Activated naive CD8-positive, alpha-beta T cell treated with anti-CD3 and anti-CD28 coated beads, Interleukin-2, amount 50 U/mL, for 24 hours (primary cell): ENCODE data around the gene SLITRK3.
"Not testable (repeated sequence)": the region's sequence is repeated elsewhere in the genome, so short reads cannot be mapped to it uniquely, and the experiment has no call there.

Source experiments
- ATAC-seq: fragments of 150-1000 bp; cut with Tn5 transposase; one replicate; pipeline ENCODE4 v1.10.0; 2021
- DNase-seq: peaks from one replicate; pipeline ENCODE4 v3.0.0; 2021
- H3K27ac Mint-ChIP-seq: one replicate; pipeline ENCODE4 v1.8.0; 2021; ENCODE audit warnings: mild to moderate bottlenecking, mixed read lengths
- H3K27me3 Mint-ChIP-seq: one replicate; pipeline ENCODE4 v1.8.0; 2021; ENCODE audit warnings: mixed read lengths
- H3K36me3 Mint-ChIP-seq: one replicate; pipeline ENCODE4 v1.8.0; 2021; ENCODE audit warnings: low read depth, mixed read lengths
- H3K4me1 Mint-ChIP-seq: one replicate; pipeline ENCODE4 v1.8.0; 2021; ENCODE audit warnings: mixed read lengths
- H3K4me3 Mint-ChIP-seq: one replicate; pipeline ENCODE4 v1.8.0; 2021; ENCODE audit warnings: mild to moderate bottlenecking, moderate library complexity, mixed read lengths
- H3K9me3 Mint-ChIP-seq: one replicate; pipeline ENCODE4 v1.8.0; 2021; ENCODE audit warnings: mixed read lengths

Gene SLITRK3

DNA sequence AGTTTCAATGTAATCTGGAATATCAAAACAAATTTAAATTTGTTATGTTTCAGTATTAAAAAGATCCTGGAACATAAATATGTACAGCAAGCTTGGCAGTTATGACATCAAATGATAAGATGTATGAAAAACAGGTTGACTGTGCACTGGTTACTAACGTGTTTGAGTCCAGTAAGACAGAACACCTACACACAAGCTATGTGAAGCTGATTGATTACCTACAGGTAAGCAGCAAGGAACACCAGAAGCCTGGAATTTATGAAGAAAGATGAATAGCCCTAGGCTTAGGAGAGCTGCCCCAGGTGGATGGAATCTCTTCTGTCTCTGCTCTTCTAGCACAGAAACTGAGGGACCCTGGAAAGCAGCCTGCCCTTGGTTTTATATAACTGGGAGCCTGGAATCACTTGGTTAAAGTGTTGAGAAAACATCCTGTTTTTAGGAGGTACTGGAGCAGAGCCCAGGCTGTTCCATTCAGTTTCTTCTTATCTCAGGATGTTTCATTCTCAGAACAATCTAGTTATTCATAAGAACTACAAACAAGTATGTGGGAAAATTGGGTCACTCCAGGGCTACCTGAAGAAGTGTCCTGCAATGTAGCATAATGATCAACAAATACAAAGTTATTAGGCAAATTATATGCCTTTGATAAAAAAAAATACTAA, 36.3 kb downstream of the SLITRK3 start:
- ATAC-seq = no peak
- no peak for DNase-seq
- H3K4me1 Mint-ChIP-seq = no peaks in the 10 kb centered on the region
- H3K4me3 Mint-ChIP-seq = no peak overlapping the region
- no peaks in the 10 kb centered on the region for H3K27me3 Mint-ChIP-seq
- H3K36me3 Mint-ChIP-seq = no peaks in the 10 kb centered on the region
- peaks cover 5% of the 10 kb centered on the region for H3K9me3 Mint-ChIP-seq
- no peak overlapping the region for H3K27ac Mint-ChIP-seq

DNA sequence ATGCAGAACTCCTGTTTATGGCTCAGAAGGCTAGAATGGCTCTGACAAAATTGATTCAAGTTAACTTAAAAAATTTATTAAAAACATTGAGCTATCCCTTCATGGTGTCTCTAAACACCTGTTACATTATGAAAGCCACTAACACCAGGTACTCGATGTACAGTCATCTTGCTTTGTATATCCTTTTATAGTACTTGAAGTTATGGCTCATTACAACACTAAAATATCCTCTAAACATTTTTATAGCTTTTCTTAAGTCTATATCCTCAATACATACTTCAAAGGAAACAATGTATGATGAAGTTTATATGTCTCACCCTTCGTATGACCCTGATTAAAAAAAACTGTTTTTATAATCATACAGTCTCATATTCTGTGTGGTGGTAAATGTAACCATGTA, 38.2 kb downstream of the SLITRK3 start:
- H3K9me3 Mint-ChIP-seq = peaks cover 5% of the 10 kb centered on the region
- H3K27me3 Mint-ChIP-seq = no peaks in the 10 kb centered on the region
- DNase-seq (no peak), ATAC-seq (no peak)
- H3K4me1 Mint-ChIP-seq = no peaks in the 10 kb centered on the region
- H3K36me3 Mint-ChIP-seq = no peaks in the 10 kb centered on the region
- no peak overlapping the region for H3K27ac Mint-ChIP-seq
- no peak overlapping the region for H3K4me3 Mint-ChIP-seq

DNA sequence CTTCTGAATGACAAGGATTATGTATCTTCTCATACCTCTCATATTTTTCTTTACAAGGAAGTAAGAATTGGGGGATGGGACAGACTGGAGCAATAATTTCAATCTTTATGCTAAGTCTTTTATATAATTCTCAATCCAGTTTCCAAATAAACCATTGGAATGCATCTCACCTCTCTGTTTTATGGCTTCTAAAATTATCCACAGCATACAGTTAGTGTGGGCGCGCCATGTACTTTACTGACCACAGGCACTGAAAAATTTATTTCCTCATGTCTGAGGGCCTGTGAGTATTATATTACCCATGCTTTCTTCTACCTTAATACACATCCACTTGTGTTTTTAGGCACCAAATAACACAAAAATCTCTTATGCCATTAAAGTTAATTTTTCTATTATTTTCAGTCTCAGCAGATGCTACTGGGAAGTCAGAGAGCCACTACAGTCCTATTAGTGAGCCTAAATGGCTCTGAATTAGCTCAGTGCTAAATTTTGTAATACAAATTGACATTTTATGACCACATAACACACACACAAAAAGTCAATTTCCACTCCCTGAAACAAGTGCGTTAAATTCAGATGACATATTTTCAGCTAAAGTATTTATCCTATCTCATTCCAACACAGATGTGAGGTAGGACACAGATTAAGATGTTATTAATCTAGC, 39.3 kb downstream of the SLITRK3 start:
- Mint-ChIP-seq H3K27me3 (no peaks in the 10 kb centered on the region), H3K27ac (no peak overlapping the region), H3K4me1 (no peaks in the 10 kb centered on the region), H3K4me3 (no peak overlapping the region), H3K36me3 (no peaks in the 10 kb centered on the region), H3K9me3 (peaks cover 5% of the 10 kb centered on the region)
- ATAC-seq (no peak), DNase-seq (no peak)

DNA sequence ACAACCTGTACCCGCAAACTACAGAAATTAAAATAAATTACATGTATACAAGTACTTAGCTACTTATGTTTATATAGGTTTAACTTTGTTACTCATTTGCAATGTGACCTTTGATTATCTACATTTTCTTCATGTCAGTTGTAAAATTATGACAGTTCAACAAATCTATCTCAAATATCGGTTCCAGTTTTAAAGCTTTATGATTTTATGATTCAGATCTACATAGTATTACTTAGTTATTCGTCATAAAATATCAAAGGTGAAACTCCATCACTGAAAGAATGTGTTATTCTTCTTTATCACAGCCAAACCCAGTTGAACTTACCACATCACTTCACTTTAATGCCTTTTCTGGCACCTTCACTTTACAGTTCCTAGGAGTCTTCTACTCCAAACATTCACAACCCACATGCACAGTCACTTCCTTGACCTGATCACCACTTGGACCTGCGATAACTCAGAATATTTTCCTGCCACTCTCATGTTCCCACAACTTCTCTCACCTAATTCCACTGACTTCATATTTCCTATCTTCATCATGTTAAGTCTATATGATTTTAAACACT, 47.2 kb downstream of the SLITRK3 start:
- H3K27me3 Mint-ChIP-seq = no peaks in the 10 kb centered on the region
- H3K27ac Mint-ChIP-seq = no peak overlapping the region
- DNase-seq (no peak), ATAC-seq (no peak)
- peaks cover 5% of the 10 kb centered on the region for H3K9me3 Mint-ChIP-seq
- H3K4me3 Mint-ChIP-seq = no peak overlapping the region
- no peaks in the 10 kb centered on the region for H3K4me1 Mint-ChIP-seq
- no peaks in the 10 kb centered on the region for H3K36me3 Mint-ChIP-seq

DNA sequence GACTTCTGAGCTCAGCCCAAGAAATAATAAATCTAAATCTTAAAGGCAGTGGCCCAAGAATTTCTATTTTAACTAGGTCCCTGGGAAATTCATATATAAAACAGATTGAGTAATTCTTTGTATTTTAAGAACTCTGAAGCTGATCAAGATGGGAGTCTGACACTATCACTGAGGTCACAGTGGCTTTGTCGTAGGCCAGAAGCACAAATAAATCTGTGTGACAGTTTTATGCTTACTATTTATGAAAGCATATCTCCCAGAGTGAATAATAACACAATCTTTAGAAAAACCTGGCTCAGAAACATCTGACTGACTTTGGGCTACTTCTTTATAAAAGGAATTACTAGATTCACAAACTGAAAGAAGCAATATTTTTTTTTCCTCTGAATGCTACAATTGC, 51.9 kb downstream of the SLITRK3 start:
- Mint-ChIP-seq H3K36me3 (no peaks in the 10 kb centered on the region), H3K27ac (no peak overlapping the region), H3K9me3 (no peaks in the 10 kb centered on the region), H3K4me1 (no peaks in the 10 kb centered on the region), H3K27me3 (no peaks in the 10 kb centered on the region), H3K4me3 (no peak overlapping the region)
- no peak for ATAC-seq
- DNase-seq = no peak

DNA sequence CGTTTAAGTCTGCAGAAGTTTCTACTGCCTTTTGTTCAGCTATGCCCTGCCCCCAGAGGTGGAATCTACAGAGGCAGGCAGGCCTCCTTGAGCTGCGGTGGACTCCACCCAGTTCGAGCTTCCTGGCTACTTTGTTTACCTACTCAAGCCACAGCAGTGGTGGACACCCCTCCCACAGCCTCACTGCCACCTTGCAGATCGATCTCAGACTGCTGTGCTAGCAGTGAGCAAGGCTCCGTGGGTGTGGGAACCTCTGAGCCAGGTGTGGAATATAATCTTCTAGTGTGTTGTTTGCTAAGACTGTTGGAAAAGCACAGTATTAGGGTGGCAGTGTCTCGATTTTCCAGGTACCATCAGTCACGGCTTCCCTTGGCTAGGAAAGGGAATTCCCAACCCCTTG, 56.3 kb downstream of the SLITRK3 start:
- ATAC-seq, H3K4me1 Mint-ChIP-seq, H3K27ac Mint-ChIP-seq, H3K36me3 Mint-ChIP-seq, H3K4me3 Mint-ChIP-seq, H3K27me3 Mint-ChIP-seq, H3K9me3 Mint-ChIP-seq, DNase-seq: not testable (repeated sequence)
